ENCODE measurements around the gene RNF26. TPM values are rescaled to one million over a fixed set of nuclear protein-coding genes. Genes with fewer than 3 reads are reported as not detected.

RNF26 gene
- total and polyA plus RNA-seq, 2 of the 4 experiments (the other 2 are of a cell fraction), result 3.4 to 36.7 TPM

- Histone ChIP-seq H2BK5ac (ENCODE audit: low read depth, low read length, poor library complexity, severe bottlenecking) (peak overlapping the region; percentile 69), H4K91ac (ENCODE audit: insufficient read depth, low read depth, low read length) (peak overlapping the region; percentile 91), H3K18ac (ENCODE audit: low read depth, low read length) (peak overlapping the region; percentile 30), H3K9ac (ENCODE audit: low read depth, low read length) (peak overlapping the region; percentile 6; the same call in 1 of the 2 replicates), H3K4me3 (ENCODE audit: insufficient read depth, low read depth, low read length) (no peak overlapping the region), H2BK120ac (ENCODE audit: low read depth, low read length) (peak overlapping the region; percentile 92), H3K27me3 (ENCODE audit: control insufficient read depth, insufficient read depth, low read length) (no peaks in the 10 kb centered on the region), H2AK5ac (ENCODE audit: low read depth, low read length) (peak overlapping the region; percentile 74), H2BK20ac (ENCODE audit: low read depth, low read length) (peak overlapping the region; percentile 86), H4K8ac (ENCODE audit: low read depth in 2 of 2, low read length in 2 of 2) (peak overlapping the region; percentile 23 to 77), H3K27ac (ENCODE audit: insufficient read depth, low read length) (peak overlapping the region; percentile 38), H2AFZ (replicated peaks; ENCODE audit: low read length, poor library complexity) (peak overlapping the region; percentile 90), H3K9me3 (ENCODE audit: control insufficient read depth, insufficient read depth, low read length) (no peaks in the 10 kb centered on the region), H3K9me1 (ENCODE audit: insufficient read depth, low read length) (peaks cover 24% of the 10 kb centered on the region), H3K23ac (ENCODE audit: low read depth, low read length) (peak overlapping the region; percentile 72), H3K79me1 (ENCODE audit: low read depth in 1 of 2, low read length in 2 of 2) (peaks cover 11 to 55% of the 10 kb centered on the region in 2 experiments; a peak in 3 of 4 replicates), H3K56ac (ENCODE audit: extremely low read depth, insufficient read depth, low read length) (peak overlapping the region; percentile 47; the same call in 1 of the 2 replicates), H2AK9ac (replicated peaks; ENCODE audit: low read depth, low read length, poor library complexity) (peak overlapping the region; percentile 83), H3K4me2 (ENCODE audit: low read depth, low read length) (no peak overlapping the region), H4K20me1 (ENCODE audit: insufficient read depth, low read length) (peaks cover 19% of the 10 kb centered on the region), H3K36me3 (ENCODE audit: control insufficient read depth, insufficient read depth, low read length) (peaks cover 6% of the 10 kb centered on the region), H3K4me1 (ENCODE audit: control insufficient read depth, insufficient read depth, low read length) (peaks cover 49% of the 10 kb centered on the region), H3K4ac (ENCODE audit: low read depth, low read length) (peak overlapping the region; percentile 86), H4K5ac (ENCODE audit: low read depth, low read length) (peak overlapping the region; percentile 61), H3K14ac (replicated peaks; ENCODE audit: low read depth, low read length) (peak overlapping the region; percentile 87), H2BK15ac (ENCODE audit: low read depth, low read length) (peak overlapping the region; percentile 78; the same call in 2 of the 3 replicates)
- in situ Hi-C loops (cut with MboI; ENCODE audit: low sequenced_read_pairs) (no loop called here), intact Hi-C loops (cut with micrococcal nuclease) (no loop called here), dilution Hi-C loops (cut with HindIII; ENCODE audit: low sequenced_read_pairs, unreplicated experiment) (no loop called here)
- no peak for TF ChIP-seq BHLHE40 (IDR thresholded peaks at IDR 0.05; ENCODE audit: low read depth, low read length)
- TF ChIP-seq MXI1 (IDR thresholded peaks at IDR 0.05; ENCODE audit: borderline replicate concordance, low read depth, low read length), result no peak
- no peak for TF ChIP-seq RCOR1 (IDR thresholded peaks at IDR 0.05; ENCODE audit: insufficient replicate concordance, low read length)
- TF ChIP-seq RAD21 (IDR thresholded peaks at IDR 0.05; ENCODE audit: low read length), result no peak
- TF ChIP-seq SMC3 (IDR thresholded peaks at IDR 0.05; ENCODE audit: low read depth, low read length), result no peak
- WGBS, 2 experiments (ENCODE audit: extremely low coverage in 2 of 2, insufficient read length in 1 of 2), result 100% methylated on average over 1 of the region's 8 CpGs; no CpG with 5 or more reads in 1 of the 2 experiments
- ChIA-PET CTCF (interaction anchor here (0.6 to 1.1 kb wide), 2 partner anchors 19 to 21 kb away, joined by 3 read pairs; no protein-coding TSS in a partner anchor), POLR2A (ENCODE audit: unreplicated experiment) (interaction anchor here (0.5 to 1.0 kb wide), 2 partner anchors 18 to 67 kb away, joined by 3 to 12 read pairs; no protein-coding TSS in a partner anchor)
- no peak for DNase-seq
- BruUV-seq (replicated peaks), result no TSS peak
- no peak for ATAC-seq (ENCODE audit: low read depth)
These were observed 15.1 kb upstream of the RNF26 start for GRCh38 chr11:119319136-119319699.

Data from IMR-90 (cell line).